K562 (cell line): ENCODE measurements around the gene ARMH1. TPM values are rescaled to one million over a fixed set of nuclear protein-coding genes. Genes with fewer than 3 reads are reported as not detected.

Experiments used
- ATAC-seq: fragments of 200-7000 bp; cut with Tn5 transposase; 3 replicates; pipeline ENCODE4 v1.9.1; 2020; ENCODE audit warnings: moderate library complexity
- BruUV-seq: library from RNA; stranded (reverse); fragments of 400-500 nt; replicated peaks from 2 replicates; lab custom pipeline; 2021; lab: Mats Ljungman, UMichigan
- CTCF ChIA-PET: fragments of 300-600 bp; formaldehyde crosslinking; extraction: SDS; loops from one replicate; lab custom pipeline; 2021; ENCODE audit warnings: low intra/inter-chr PET ratio; lab: Yijun Ruan, JAX
- POLR2A ChIA-PET: fragments of 300-600, 350-650 bp; sonication (Branson Sonifier 250); formaldehyde crosslinking; extraction: SDS; loops from one replicate; lab custom pipeline; 2021; ENCODE audit warnings: antibody characterized with exemption, inconsistent platforms; lab: Yijun Ruan, JAX
- DNase-seq, 4 experiments: peaks; one replicate each; pipeline versions ENCODE4 v3.0.0 to v3.0.0-alpha.2; 2011 to 2018; ENCODE audit warnings: low spot score in 3 of 4, mixed read lengths in 3 of 4; ENCODE audit errors: extremely low read depth in 1 of 4
- FAIRE-seq: peaks from 2 replicates; lab custom pipeline; 2011; peaks lifted over from hg19 to GRCh38; lab: Jason Lieb, UNC
- H2AFZ ChIP-seq: 2 replicates; pipeline ENCODE4 v1.6.0; 2011; ENCODE audit warnings: low read depth, low read length, control low read depth, inconsistent platforms
- H3K27ac ChIP-seq: fragments of 200-600 bp; 3 replicates; pipeline ENCODE4 v1.8.0; 2011; ENCODE audit warnings: low read depth, mild to moderate bottlenecking, control low read depth, inconsistent platforms, low read length, moderate library complexity, mixed read lengths; ENCODE audit errors: extremely low read depth
- H3K27me3 ChIP-seq, 2 experiments: fragments of 300-600 bp in 1 of 2; 2 replicates in 1 of 2; 3 replicates in 1 of 2; pipeline versions ENCODE4 v1.6.0 to v1.8.0; 2011; ENCODE audit warnings: inconsistent platforms in 2 of 2, low read length in 2 of 2, mild to moderate bottlenecking in 1 of 2, mixed read lengths in 1 of 2, moderate library complexity in 1 of 2; ENCODE audit not compliant: control insufficient read depth in 2 of 2, insufficient read depth in 2 of 2
- H3K36me3 ChIP-seq: fragments of 300-600 bp; 3 replicates; pipeline ENCODE4 v1.8.0; 2011; ENCODE audit warnings: mild to moderate bottlenecking, low read length, inconsistent platforms; ENCODE audit not compliant: control insufficient read depth, insufficient read depth
- H3K4me1 ChIP-seq, 2 experiments: fragments of 200-600 bp in 1 of 2; replicated peaks in 1 of 2; 2 replicates in 1 of 2; 3 replicates in 1 of 2; pipeline versions ENCODE4 v1.5.1 to v1.8.0; 2011; ENCODE audit warnings: inconsistent platforms in 2 of 2, low read length in 2 of 2, mild to moderate bottlenecking in 1 of 2, mixed read lengths in 1 of 2, moderate library complexity in 1 of 2; ENCODE audit not compliant: control insufficient read depth in 2 of 2, insufficient read depth in 2 of 2
- H3K4me2 ChIP-seq: 2 replicates; pipeline ENCODE4 v1.6.1; 2011; ENCODE audit warnings: low read length, control low read depth, inconsistent platforms, mixed read lengths; ENCODE audit not compliant: insufficient read depth
- H3K4me3 ChIP-seq: fragments of 200-600 bp; sonication (generic), shearing (Covaris generic); 2 replicates; pipeline ENCODE4 v1.5.1; 2016; ENCODE audit warnings: control low read depth, inconsistent platforms
- H3K79me2 ChIP-seq: fragments of 200-600 bp; 3 replicates; pipeline ENCODE4 v1.8.0; 2011; ENCODE audit warnings: low read length, inconsistent platforms; ENCODE audit not compliant: control insufficient read depth, insufficient read depth
- H3K9ac ChIP-seq, 2 experiments: 2 replicates each; pipeline versions ENCODE4 v1.6.0 to v1.6.1; 2011; ENCODE audit warnings: low read depth in 2 of 2, low read length in 2 of 2, control low read depth in 1 of 2, inconsistent platforms in 1 of 2, mild to moderate bottlenecking in 1 of 2, mixed read lengths in 1 of 2; ENCODE audit not compliant: insufficient read depth in 1 of 2
- H3K9me1 ChIP-seq: one replicate; pipeline ENCODE4 v1.6.0; 2011; ENCODE audit warnings: inconsistent platforms, mild to moderate bottlenecking, low read length, moderate library complexity; ENCODE audit not compliant: control insufficient read depth, insufficient read depth
- H3K9me3 ChIP-seq: replicated peaks from 2 replicates; pipeline ENCODE4 v1.5.1; 2011; ENCODE audit warnings: low read depth, low read length, inconsistent platforms; ENCODE audit not compliant: control insufficient read depth, insufficient read depth
- H4K20me1 ChIP-seq: replicated peaks from 2 replicates; pipeline ENCODE4 v1.6.1; 2011; ENCODE audit warnings: low read length, inconsistent platforms, mixed read lengths; ENCODE audit not compliant: control insufficient read depth, insufficient read depth
- ADNP ChIP-seq: fragments of 200-800 bp; sonication (Bioruptor generic); IDR thresholded peaks from 2 replicates; pipeline ENCODE4 v1.6.1; 2016; ENCODE audit warnings: missing genetic modification characterization, missing compliant biosample characterization
- CHAMP1 ChIP-seq: fragments of 450-650 bp; IDR thresholded peaks from 2 replicates; pipeline ENCODE4 v1.6.1; 2016; ENCODE audit warnings: mild to moderate bottlenecking
- CHD4 ChIP-seq: fragments of 200-600 bp; sonication (generic); IDR thresholded peaks from 3 replicates; pipeline ENCODE4 v1.6.1; 2012; ENCODE audit warnings: low read depth, mild to moderate bottlenecking, mixed read lengths, low read length, inconsistent platforms; ENCODE audit not compliant: insufficient read depth, insufficient replicate concordance, poor library complexity, severe bottlenecking
- FOXP4 ChIP-seq: sonication (generic); formaldehyde crosslinking; IDR thresholded peaks from 2 replicates; pipeline ENCODE4 v1.8.0; 2022; ENCODE audit warnings: mild to moderate bottlenecking, missing genetic modification reagents, borderline replicate concordance
- IRF9 ChIP-seq: fragments of 450-650 bp; IDR thresholded peaks from 2 replicates; pipeline ENCODE4 v1.6.1; 2016; ENCODE audit warnings: missing biosample characterization, missing genetic modification characterization
- KLF16 ChIP-seq: IDR thresholded peaks from 2 replicates; pipeline ENCODE4 v1.6.1; 2016; ENCODE audit warnings: antibody characterized with exemption
- PHF21A ChIP-seq: fragments of 450-650 bp; IDR thresholded peaks from 2 replicates; pipeline ENCODE4 v1.6.1; 2017; ENCODE audit warnings: low read depth, borderline replicate concordance
- POLR2AphosphoS5 ChIP-seq: IDR thresholded peaks from 2 replicates; pipeline ENCODE4 v1.6.1; 2011; ENCODE audit warnings: mild to moderate bottlenecking, low read depth, low read length, moderate library complexity; ENCODE audit not compliant: control insufficient read depth, insufficient read depth
- STAG1 ChIP-seq: sonication (generic); formaldehyde crosslinking; IDR thresholded peaks from 2 replicates; pipeline ENCODE4 v1.5.0; 2020; ENCODE audit warnings: missing genetic modification reagents, borderline replicate concordance
- ZNF174 ChIP-seq: fragments of 250-450 bp; sonication (Bioruptor Pico); IDR thresholded peaks from 2 replicates; pipeline ENCODE4 v1.4.0; 2020; ENCODE audit warnings: mild to moderate bottlenecking
- ZNF384 ChIP-seq: IDR thresholded peaks from 2 replicates; pipeline ENCODE4 v1.6.1; 2012; ENCODE audit warnings: low read depth, low read length, improper control_type of control experiment
- ZNF561 ChIP-seq: fragments of 450-650 bp; formaldehyde crosslinking; conservative IDR thresholded peaks from 2 replicates; pipeline ENCODE4 v1.4.0; 2020; ENCODE audit warnings: mild to moderate bottlenecking, moderate library complexity
- WGBS: fragments of 100-300 bp; shearing (Covaris generic); methylation state at CpG from one replicate; pipeline ENCODE4 v1.1.6; 2016; ENCODE audit warnings: low coverage, mixed read lengths; ENCODE audit not compliant: insufficient coverage; ENCODE audit errors: missing lambda C conversion rate; 5-methylcytosine and 5-hydroxymethylcytosine counted together
- in situ Hi-C: fragments of 300-500 bp; cut with MboI; formaldehyde crosslinking; loops from 4 replicates; pipeline ENCODE4 v1.15.0; 2018; ENCODE audit warnings: inconsistent platforms, mixed read lengths
- intact Hi-C: fragments of 100-400 bp; cut with micrococcal nuclease; formaldehyde crosslinking; loops from 2 replicates; pipeline ENCODE4 v1.14.2; 2022
- polyA plus RNA-seq, 8 experiments: library from polyadenylated mRNA; depleted of rRNA in 4 of 8; stranded (reverse) in 5 of 8; unstranded in 3 of 8; fragments of >200 nt; fragmentation: Nextera tagmentation in 2 of 8; fragmentation: Illumina TruSeq in 1 of 8; extraction: Ambion mirVana in 2 of 8; extraction: Trizol in 1 of 8; gene quantifications; 2 replicates each; pipeline versions ENCODE4 v1.2.1 to v1.2.3, GENCODE V29; 2011 to 2014; ENCODE audit warnings: inconsistent platforms in 1 of 8, missing spikeins in 1 of 8
- total RNA-seq, 7 experiments: library from RNA; depleted of rRNA in 6 of 7; stranded (reverse); fragments of >200 nt in 6 of 7; fragmentation: Illumina TruSeq in 2 of 7; extraction: Trizol in 2 of 7; gene quantifications; 2 replicates each; pipeline versions ENCODE4 v1.2.1 to v1.2.3, GENCODE V29; 2011 to 2021; ENCODE audit warnings: low replicate concordance in 1 of 7
- TF ChIP-seq, protein P1 (sequence below): conservative IDR thresholded peaks from 2 replicates; pipeline ENCODE4 v1.6.1; 2011; ENCODE audit warnings: low read depth, mild to moderate bottlenecking, low read length; ENCODE audit not compliant: control insufficient read depth

Gene ARMH1
- total and polyA plus RNA-seq, 9 of the 15 experiments (the other 6 are each of a cell fraction or from before 2014, with no cell fraction given), result 0.41 TPM; not detected in 8

DNA sequence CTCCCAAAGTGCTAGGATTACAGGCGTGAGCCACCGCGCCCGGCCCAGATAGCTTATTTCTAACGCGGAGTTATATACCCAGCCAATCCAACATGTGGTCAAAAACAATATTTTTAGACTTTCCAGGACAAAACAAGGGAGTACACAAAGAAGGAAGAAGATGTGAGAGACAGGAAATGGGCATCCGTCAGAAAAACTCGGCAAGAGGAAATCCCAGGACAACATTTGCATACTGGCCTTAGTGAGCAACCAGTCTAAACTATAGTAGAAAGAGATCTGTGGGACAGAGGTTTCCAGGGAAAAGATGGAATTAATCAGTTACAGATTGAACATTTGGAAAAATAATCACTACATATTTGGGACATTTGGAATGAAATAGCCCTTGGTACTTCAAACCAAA lies 11.4 kb downstream of the ARMH1 start:
- H3K4me3 ChIP-seq, result no peak overlapping the region
- no peaks in the 10 kb centered on the region for H3K9me3 ChIP-seq
- H3K79me2 ChIP-seq, result no peaks in the 10 kb centered on the region
- no peaks in the 10 kb centered on the region; a peak in 1 of 5 replicates for H3K4me1 ChIP-seq
- ChIA-PET CTCF (no interaction called here), POLR2A (interaction anchor here (1.1 kb wide), 1 partner anchor 36 kb away, joined by 6 read pairs; no protein-coding TSS in a partner anchor)
- no peaks in the 10 kb centered on the region for H4K20me1 ChIP-seq
- no peak overlapping the region for H3K27ac ChIP-seq
- no peak overlapping the region for H3K9ac ChIP-seq
- ATAC-seq, result no peak
- H2AFZ ChIP-seq, result no peak overlapping the region
- in situ Hi-C loops, result no loop called here
- H3K36me3 ChIP-seq, result no peaks in the 10 kb centered on the region
- H3K27me3 ChIP-seq, result peaks cover 39 to 51% of the 10 kb centered on the region in 2 experiments
- FAIRE-seq, result no peak
- H3K4me2 ChIP-seq, result no peak overlapping the region
- BruUV-seq, result no TSS peak
- 23% methylated on average over 8 of the region's 8 CpGs for WGBS
- no peak for DNase-seq
- H3K9me1 ChIP-seq, result no peaks in the 10 kb centered on the region
- intact Hi-C loops, result no loop called here
- TF ChIP-seq ZNF384, result no peak
- no peak for TF ChIP-seq PHF21A
- TF ChIP-seq, protein P1, sequence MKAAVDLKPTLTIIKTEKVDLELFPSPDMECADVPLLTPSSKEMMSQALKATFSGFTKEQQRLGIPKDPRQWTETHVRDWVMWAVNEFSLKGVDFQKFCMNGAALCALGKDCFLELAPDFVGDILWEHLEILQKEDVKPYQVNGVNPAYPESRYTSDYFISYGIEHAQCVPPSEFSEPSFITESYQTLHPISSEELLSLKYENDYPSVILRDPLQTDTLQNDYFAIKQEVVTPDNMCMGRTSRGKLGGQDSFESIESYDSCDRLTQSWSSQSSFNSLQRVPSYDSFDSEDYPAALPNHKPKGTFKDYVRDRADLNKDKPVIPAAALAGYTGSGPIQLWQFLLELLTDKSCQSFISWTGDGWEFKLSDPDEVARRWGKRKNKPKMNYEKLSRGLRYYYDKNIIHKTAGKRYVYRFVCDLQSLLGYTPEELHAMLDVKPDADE, result no peak
- no peak for TF ChIP-seq POLR2AphosphoS5
- no peak for TF ChIP-seq ZNF561 (CRISPR knock-in tag)
- TF ChIP-seq ZNF174 (CRISPR knock-in tag), result no peak
- no peak for TF ChIP-seq IRF9
- no peak for TF ChIP-seq CHD4
- no peak for TF ChIP-seq KLF16
- no peak for TF ChIP-seq CHAMP1
- TF ChIP-seq STAG1 (CRISPR knock-in tag), result no peak
- no peak for TF ChIP-seq ADNP (tag)
- TF ChIP-seq FOXP4 (CRISPR knock-in tag), result no peak
